Measurements from ENCODE around the gene RNF38. TPM values are rescaled to one million over a fixed set of nuclear protein-coding genes. Genes with fewer than 3 reads are reported as not detected.
"Not testable (repeated sequence)": the region's sequence is repeated elsewhere in the genome, so short reads cannot be mapped to it uniquely, and the experiment has no call there.

RNF38 gene
- total RNA-seq, 2 donors from 2014 or later: 8.9 to 14.0 TPM

- intact Hi-C loops (cut with DNase I): no loop called here
Observed at GRCh38 chr9:36424289-36425055, 24.4 kb upstream of the RNF38 start.

GRCh38 chr9:36423206-36423605 lies 23.1 kb upstream of the RNF38 start:
- H3K36me3 ChIP-seq (replicated peaks in 1 of 2; ENCODE audit: insufficient read depth in 1 of 2, low read depth in 2 of 2): no peaks in the 10 kb centered on the region
- H3K4me1 ChIP-seq: peaks cover 18% of the 10 kb centered on the region
- ATAC-seq (no peak), DNase-seq (no peak)
- 78 to 92% methylated on average over 3 of the region's 3 CpGs for WGBS, 2 donors
- H3K4me3 ChIP-seq: no peak overlapping the region
- no peaks in the 10 kb centered on the region for H3K27me3 ChIP-seq
- TF ChIP-seq CTCF (IDR thresholded peaks at IDR 0.05) (no peak), POLR2A (IDR thresholded peaks at IDR 0.05) (no peak)
- H3K9me3 ChIP-seq: no peaks in the 10 kb centered on the region
- no peak overlapping the region for H3K27ac ChIP-seq
- intact Hi-C loops (cut with DNase I): no loop called here

More at GRCh38 chr9:36424289-36425055, 24.4 kb upstream of the RNF38 start:
- H3K4me3 ChIP-seq: no peak overlapping the region
- no peaks in the 10 kb centered on the region for H3K36me3 ChIP-seq (replicated peaks in 1 of 2; ENCODE audit: insufficient read depth in 1 of 2, low read depth in 2 of 2)
- DNase-seq (no peak), ATAC-seq (no peak)
- no peak for TF ChIP-seq POLR2A (IDR thresholded peaks at IDR 0.05)
- no peak for TF ChIP-seq CTCF (IDR thresholded peaks at IDR 0.05)
- H3K9me3 ChIP-seq: no peaks in the 10 kb centered on the region
- no peaks in the 10 kb centered on the region for H3K27me3 ChIP-seq
- WGBS, 2 donors: 72 to 75% methylated on average over 8 of the region's 8 CpGs
- peaks cover 12% of the 10 kb centered on the region for H3K4me1 ChIP-seq
- no peak overlapping the region for H3K27ac ChIP-seq

- intact Hi-C loops (cut with DNase I): no loop called here
- Histone ChIP-seq H3K4me3 (no peak overlapping the region), H3K27ac (no peak overlapping the region), H3K4me1 (peaks cover 18% of the 10 kb centered on the region), H3K27me3 (no peaks in the 10 kb centered on the region), H3K9me3 (no peaks in the 10 kb centered on the region), H3K36me3 (replicated peaks in 1 of 2; ENCODE audit: insufficient read depth in 1 of 2, low read depth in 2 of 2) (no peaks in the 10 kb centered on the region)
- ATAC-seq (no peak), DNase-seq (peak in 1 of 4 donors; percentile 19)
- TF ChIP-seq CTCF (IDR thresholded peaks at IDR 0.05) (no peak), POLR2A (IDR thresholded peaks at IDR 0.05) (no peak)
- 78 to 83% methylated on average over 6 to 9 of the region's 9 CpGs for WGBS, 2 donors
Observed at GRCh38 chr9:36416890-36417289, 16.8 kb upstream of the RNF38 start.

GRCh38 chr9:36415822-36416525 lies 15.9 kb upstream of the RNF38 start:
- no peak overlapping the region for H3K4me3 ChIP-seq
- intact Hi-C loops (cut with DNase I): no loop called here
- H3K36me3 ChIP-seq (replicated peaks in 1 of 2; ENCODE audit: insufficient read depth in 1 of 2, low read depth in 2 of 2): no peaks in the 10 kb centered on the region
- H3K27ac ChIP-seq: no peak overlapping the region
- H3K27me3 ChIP-seq: no peaks in the 10 kb centered on the region
- H3K9me3 ChIP-seq: no peaks in the 10 kb centered on the region
- DNase-seq (no peak), ATAC-seq (no peak)
- no peak for TF ChIP-seq POLR2A (IDR thresholded peaks at IDR 0.05)
- no peak for TF ChIP-seq CTCF (IDR thresholded peaks at IDR 0.05)
- 94 to 97% methylated on average over 9 to 11 of the region's 11 CpGs for WGBS, 2 donors
- peaks cover 18% of the 10 kb centered on the region for H3K4me1 ChIP-seq

- ATAC-seq; H3K27me3 ChIP-seq; intact Hi-C loops (cut with DNase I); H3K27ac ChIP-seq; DNase-seq; H3K4me3 ChIP-seq; H3K9me3 ChIP-seq; H3K36me3 ChIP-seq (replicated peaks in 1 of 2; ENCODE audit: insufficient read depth in 1 of 2, low read depth in 2 of 2): not testable (repeated sequence)
- WGBS, 2 donors: 90 to 98% methylated on average over 3 of the region's 3 CpGs
- peaks cover 13% of the 10 kb centered on the region for H3K4me1 ChIP-seq
Observed at GRCh38 chr9:36411410-36411809, 11.3 kb upstream of the RNF38 start.

- 94 to 97% methylated on average over 4 of the region's 4 CpGs for WGBS, 2 donors
- H3K4me1 ChIP-seq: peaks cover 14% of the 10 kb centered on the region
- DNase-seq; H3K27me3 ChIP-seq; H3K36me3 ChIP-seq (replicated peaks in 1 of 2; ENCODE audit: insufficient read depth in 1 of 2, low read depth in 2 of 2); ATAC-seq; intact Hi-C loops (cut with DNase I); H3K9me3 ChIP-seq; H3K4me3 ChIP-seq; H3K27ac ChIP-seq: not testable (repeated sequence)
Observed at GRCh38 chr9:36409076-36409475, 9.0 kb upstream of the RNF38 start.
